GM20000 (cell line): Measurements from ENCODE around the gene B2M.
"Not testable (repeated sequence)": the region's sequence is repeated elsewhere in the genome, so short reads cannot be mapped to it uniquely, and the experiment has no call there.

ENCODE experiments used
- DNase-seq: peaks from one replicate; pipeline ENCODE4 v3.0.0; 2012; ENCODE audit warnings: low spot score
- CTCF ChIP-seq: IDR thresholded peaks from 2 replicates; pipeline ENCODE4 v1.5.1; 2012; ENCODE audit warnings: mild to moderate bottlenecking, control low read depth; ENCODE audit errors: extremely low read depth, missing control alignments

Gene B2M

GRCh38 chr15:44668921-44669320 lies 42.4 kb upstream of the B2M start:
- no peak for TF ChIP-seq CTCF
- no peak for DNase-seq

- no peak for DNase-seq
- TF ChIP-seq CTCF: no peak
These were observed 41.0 kb upstream of the B2M start for GRCh38 chr15:44670087-44670950.

- no peak for TF ChIP-seq CTCF
- DNase-seq: no peak
These were observed 37.7 kb upstream of the B2M start for GRCh38 chr15:44673639-44674038.

- TF ChIP-seq CTCF: no peak
- no peak for DNase-seq
These were observed 35.4 kb upstream of the B2M start for GRCh38 chr15:44675911-44676310.

- TF ChIP-seq CTCF: no peak
- peak; percentile 9 for DNase-seq
These were observed 34.6 kb upstream of the B2M start for GRCh38 chr15:44676676-44677075.

GRCh38 chr15:44682211-44682610 lies 29.1 kb upstream of the B2M start:
- TF ChIP-seq CTCF: no peak
- DNase-seq: no peak

GRCh38 chr15:44682809-44683682 lies 28.3 kb upstream of the B2M start:
- DNase-seq: not testable (repeated sequence)

- not testable (repeated sequence) for DNase-seq
These were observed 22.0 kb upstream of the B2M start for GRCh38 chr15:44689318-44689717.

GRCh38 chr15:44690245-44690644 lies 21.1 kb upstream of the B2M start:
- not testable (repeated sequence) for DNase-seq
